Measurements from ENCODE around the gene WDFY4. TPM values are rescaled to one million over a fixed set of nuclear protein-coding genes. Genes with fewer than 3 reads are reported as not detected.
A peak's percentile ranks its signal among the peaks of the same experiment; 100 is the strongest.

Gene WDFY4
- total and polyA plus RNA-seq, 2 experiments from 2014 or later, result 0.14 TPM; not detected in 1

GRCh38 chr10:48745662-48746245 lies 61.1 kb downstream of the WDFY4 start:
- H3K4me2 ChIP-seq, result no peak overlapping the region
- peak overlapping the region; percentile 74 for H2AFZ ChIP-seq
- no peaks in the 10 kb centered on the region for H3K4me1 ChIP-seq (ENCODE audit: insufficient read depth)
- H3K27ac Mint-ChIP-seq, result no peak overlapping the region
- no peaks in the 10 kb centered on the region for H3K79me2 ChIP-seq (replicated peaks; ENCODE audit: insufficient read depth)
- H3K9me3 Mint-ChIP-seq, result no peaks in the 10 kb centered on the region
- H3K27me3 ChIP-seq (ENCODE audit: insufficient read depth), result no peaks in the 10 kb centered on the region
- TF ChIP-seq ZNF331 (CRISPR knock-in tag; IDR thresholded peaks at IDR 0.05; ENCODE audit: low read depth) (no peak), CREB1 (CRISPR knock-in tag; IDR thresholded peaks at IDR 0.05; ENCODE audit: low read depth) (no peak), POLR2AphosphoS5 (IDR thresholded peaks at IDR 0.05; ENCODE audit: low read depth) (no peak), STAT1 (IDR thresholded peaks at IDR 0.05; ENCODE audit: unreplicated experiment) (no peak)
- TF ChIP-seq, protein P1, sequence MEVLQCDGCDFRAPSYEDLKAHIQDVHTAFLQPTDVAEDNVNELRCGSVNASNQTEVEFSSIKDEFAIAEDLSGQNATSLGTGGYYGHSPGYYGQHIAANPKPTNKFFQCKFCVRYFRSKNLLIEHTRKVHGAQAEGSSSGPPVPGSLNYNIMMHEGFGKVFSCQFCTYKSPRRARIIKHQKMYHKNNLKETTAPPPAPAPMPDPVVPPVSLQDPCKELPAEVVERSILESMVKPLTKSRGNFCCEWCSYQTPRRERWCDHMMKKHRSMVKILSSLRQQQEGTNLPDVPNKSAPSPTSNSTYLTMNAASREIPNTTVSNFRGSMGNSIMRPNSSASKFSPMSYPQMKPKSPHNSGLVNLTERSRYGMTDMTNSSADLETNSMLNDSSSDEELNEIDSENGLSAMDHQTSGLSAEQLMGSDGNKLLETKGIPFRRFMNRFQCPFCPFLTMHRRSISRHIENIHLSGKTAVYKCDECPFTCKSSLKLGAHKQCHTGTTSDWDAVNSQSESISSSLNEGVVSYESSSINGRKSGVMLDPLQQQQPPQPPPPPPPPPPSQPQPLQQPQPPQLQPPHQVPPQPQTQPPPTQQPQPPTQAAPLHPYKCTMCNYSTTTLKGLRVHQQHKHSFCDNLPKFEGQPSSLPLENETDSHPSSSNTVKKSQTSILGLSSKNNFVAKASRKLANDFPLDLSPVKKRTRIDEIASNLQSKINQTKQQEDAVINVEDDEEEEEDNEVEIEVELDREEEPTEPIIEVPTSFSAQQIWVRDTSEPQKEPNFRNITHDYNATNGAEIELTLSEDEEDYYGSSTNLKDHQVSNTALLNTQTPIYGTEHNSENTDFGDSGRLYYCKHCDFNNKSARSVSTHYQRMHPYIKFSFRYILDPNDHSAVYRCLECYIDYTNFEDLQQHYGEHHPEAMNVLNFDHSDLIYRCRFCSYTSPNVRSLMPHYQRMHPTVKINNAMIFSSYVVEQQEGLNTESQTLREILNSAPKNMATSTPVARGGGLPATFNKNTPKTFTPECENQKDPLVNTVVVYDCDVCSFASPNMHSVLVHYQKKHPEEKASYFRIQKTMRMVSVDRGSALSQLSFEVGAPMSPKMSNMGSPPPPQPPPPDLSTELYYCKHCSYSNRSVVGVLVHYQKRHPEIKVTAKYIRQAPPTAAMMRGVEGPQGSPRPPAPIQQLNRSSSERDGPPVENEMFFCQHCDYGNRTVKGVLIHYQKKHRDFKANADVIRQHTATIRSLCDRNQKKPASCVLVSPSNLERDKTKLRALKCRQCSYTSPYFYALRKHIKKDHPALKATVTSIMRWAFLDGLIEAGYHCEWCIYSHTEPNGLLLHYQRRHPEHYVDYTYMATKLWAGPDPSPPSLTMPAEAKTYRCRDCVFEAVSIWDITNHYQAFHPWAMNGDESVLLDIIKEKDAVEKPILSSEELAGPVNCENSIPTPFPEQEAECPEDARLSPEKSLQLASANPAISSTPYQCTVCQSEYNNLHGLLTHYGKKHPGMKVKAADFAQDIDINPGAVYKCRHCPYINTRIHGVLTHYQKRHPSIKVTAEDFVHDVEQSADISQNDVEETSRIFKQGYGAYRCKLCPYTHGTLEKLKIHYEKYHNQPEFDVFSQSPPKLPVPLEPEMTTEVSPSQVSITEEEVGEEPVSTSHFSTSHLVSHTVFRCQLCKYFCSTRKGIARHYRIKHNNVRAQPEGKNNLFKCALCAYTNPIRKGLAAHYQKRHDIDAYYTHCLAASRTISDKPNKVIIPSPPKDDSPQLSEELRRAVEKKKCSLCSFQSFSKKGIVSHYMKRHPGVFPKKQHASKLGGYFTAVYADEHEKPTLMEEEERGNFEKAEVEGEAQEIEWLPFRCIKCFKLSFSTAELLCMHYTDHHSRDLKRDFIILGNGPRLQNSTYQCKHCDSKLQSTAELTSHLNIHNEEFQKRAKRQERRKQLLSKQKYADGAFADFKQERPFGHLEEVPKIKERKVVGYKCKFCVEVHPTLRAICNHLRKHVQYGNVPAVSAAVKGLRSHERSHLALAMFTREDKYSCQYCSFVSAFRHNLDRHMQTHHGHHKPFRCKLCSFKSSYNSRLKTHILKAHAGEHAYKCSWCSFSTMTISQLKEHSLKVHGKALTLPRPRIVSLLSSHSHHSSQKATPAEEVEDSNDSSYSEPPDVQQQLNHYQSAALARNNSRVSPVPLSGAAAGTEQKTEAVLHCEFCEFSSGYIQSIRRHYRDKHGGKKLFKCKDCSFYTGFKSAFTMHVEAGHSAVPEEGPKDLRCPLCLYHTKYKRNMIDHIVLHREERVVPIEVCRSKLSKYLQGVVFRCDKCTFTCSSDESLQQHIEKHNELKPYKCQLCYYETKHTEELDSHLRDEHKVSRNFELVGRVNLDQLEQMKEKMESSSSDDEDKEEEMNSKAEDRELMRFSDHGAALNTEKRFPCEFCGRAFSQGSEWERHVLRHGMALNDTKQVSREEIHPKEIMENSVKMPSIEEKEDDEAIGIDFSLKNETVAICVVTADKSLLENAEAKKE (CRISPR knock-in tag; IDR thresholded peaks at IDR 0.05), result 0 out of 2 replicates have a peak, but pooled peaks have one; percentile 13
- TF ChIP-seq, protein P2, sequence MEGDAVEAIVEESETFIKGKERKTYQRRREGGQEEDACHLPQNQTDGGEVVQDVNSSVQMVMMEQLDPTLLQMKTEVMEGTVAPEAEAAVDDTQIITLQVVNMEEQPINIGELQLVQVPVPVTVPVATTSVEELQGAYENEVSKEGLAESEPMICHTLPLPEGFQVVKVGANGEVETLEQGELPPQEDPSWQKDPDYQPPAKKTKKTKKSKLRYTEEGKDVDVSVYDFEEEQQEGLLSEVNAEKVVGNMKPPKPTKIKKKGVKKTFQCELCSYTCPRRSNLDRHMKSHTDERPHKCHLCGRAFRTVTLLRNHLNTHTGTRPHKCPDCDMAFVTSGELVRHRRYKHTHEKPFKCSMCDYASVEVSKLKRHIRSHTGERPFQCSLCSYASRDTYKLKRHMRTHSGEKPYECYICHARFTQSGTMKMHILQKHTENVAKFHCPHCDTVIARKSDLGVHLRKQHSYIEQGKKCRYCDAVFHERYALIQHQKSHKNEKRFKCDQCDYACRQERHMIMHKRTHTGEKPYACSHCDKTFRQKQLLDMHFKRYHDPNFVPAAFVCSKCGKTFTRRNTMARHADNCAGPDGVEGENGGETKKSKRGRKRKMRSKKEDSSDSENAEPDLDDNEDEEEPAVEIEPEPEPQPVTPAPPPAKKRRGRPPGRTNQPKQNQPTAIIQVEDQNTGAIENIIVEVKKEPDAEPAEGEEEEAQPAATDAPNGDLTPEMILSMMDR (conservative IDR thresholded peaks at IDR 0.05; ENCODE audit: low read depth in 2 of 2), result peak; percentile 71 to 76
- H3K36me3 ChIP-seq (ENCODE audit: insufficient read depth), result no peaks in the 10 kb centered on the region
- no peak overlapping the region for H3K4me3 Mint-ChIP-seq
- ATAC-seq (peak; percentile 100), DNase-seq (ENCODE audit: low spot score) (peak; percentile 87)
- H3K27me3 Mint-ChIP-seq (ENCODE audit: insufficient read depth, low read depth, poor library complexity), result peaks cover 5% of the 10 kb centered on the region
- no peaks in the 10 kb centered on the region for H3F3A ChIP-seq (replicated peaks; ENCODE audit: low read depth)
- H3K4me1 Mint-ChIP-seq, result no peaks in the 10 kb centered on the region
- H3K36me3 Mint-ChIP-seq (ENCODE audit: low read depth), result no peaks in the 10 kb centered on the region
- H4K20me1 ChIP-seq (replicated peaks; ENCODE audit: insufficient read depth), result no peaks in the 10 kb centered on the region
- H3K4me3 ChIP-seq, result no peak overlapping the region
- H3K9me2 ChIP-seq (ENCODE audit: insufficient read depth), result no peaks in the 10 kb centered on the region
- no peak overlapping the region for H3K27ac ChIP-seq (ENCODE audit: low read depth)
